ENCODE results near the gene ZRANB1.
"Not testable (repeated sequence)": the region's sequence is repeated elsewhere in the genome, so short reads cannot be mapped to it uniquely, and the experiment has no call there.

DNA sequence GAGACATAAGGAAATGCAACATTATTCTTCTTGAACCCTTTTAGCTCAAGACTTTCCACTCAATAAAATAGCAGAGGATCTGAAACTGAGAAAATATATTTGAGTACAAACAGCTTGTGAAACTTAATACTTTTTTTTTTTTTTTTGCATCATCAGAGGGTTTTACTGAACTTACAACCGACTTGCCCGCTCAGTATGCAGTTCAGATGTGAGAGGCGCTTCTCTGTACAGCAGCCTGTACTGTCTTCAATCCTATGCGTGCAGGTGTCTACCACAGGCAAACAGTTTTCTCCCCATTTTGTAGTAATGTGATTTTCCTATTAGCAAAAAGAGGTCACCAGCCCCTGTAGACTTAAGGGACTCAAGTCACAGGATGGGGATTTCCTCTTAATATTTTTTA lies 46.8 kb downstream of the ZRANB1 start:
- TF ChIP-seq, protein P1, sequence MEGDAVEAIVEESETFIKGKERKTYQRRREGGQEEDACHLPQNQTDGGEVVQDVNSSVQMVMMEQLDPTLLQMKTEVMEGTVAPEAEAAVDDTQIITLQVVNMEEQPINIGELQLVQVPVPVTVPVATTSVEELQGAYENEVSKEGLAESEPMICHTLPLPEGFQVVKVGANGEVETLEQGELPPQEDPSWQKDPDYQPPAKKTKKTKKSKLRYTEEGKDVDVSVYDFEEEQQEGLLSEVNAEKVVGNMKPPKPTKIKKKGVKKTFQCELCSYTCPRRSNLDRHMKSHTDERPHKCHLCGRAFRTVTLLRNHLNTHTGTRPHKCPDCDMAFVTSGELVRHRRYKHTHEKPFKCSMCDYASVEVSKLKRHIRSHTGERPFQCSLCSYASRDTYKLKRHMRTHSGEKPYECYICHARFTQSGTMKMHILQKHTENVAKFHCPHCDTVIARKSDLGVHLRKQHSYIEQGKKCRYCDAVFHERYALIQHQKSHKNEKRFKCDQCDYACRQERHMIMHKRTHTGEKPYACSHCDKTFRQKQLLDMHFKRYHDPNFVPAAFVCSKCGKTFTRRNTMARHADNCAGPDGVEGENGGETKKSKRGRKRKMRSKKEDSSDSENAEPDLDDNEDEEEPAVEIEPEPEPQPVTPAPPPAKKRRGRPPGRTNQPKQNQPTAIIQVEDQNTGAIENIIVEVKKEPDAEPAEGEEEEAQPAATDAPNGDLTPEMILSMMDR (IDR thresholded peaks at IDR 0.05), result not testable (repeated sequence)
- TF ChIP-seq POLR2A (IDR thresholded peaks at IDR 0.05), result not testable (repeated sequence)

All from thyroid gland (tissue), 4 donors.